Hypothalamus (tissue), 51 donors: Measurements from ENCODE around the gene MED26.

Experiments used
- DNase-seq, 51 donors: peaks; one replicate each; lab custom pipeline; 2025; lab: John Stamatoyannopoulos, UW

The MED26 gene

GRCh38 chr19:16618248-16618647 is 9.8 kb downstream of the MED26 start:
- no peak for DNase-seq

GRCh38 chr19:16615808-16616207 is 12.2 kb downstream of the MED26 start:
- DNase-seq = no peak

- DNase-seq = no peak
These were observed 13.1 kb downstream of the MED26 start for GRCh38 chr19:16614941-16615340.

GRCh38 chr19:16613841-16614240 is 14.2 kb downstream of the MED26 start:
- no peak for DNase-seq

- no peak for DNase-seq
These were observed 15.4 kb downstream of the MED26 start for GRCh38 chr19:16612636-16613035.

GRCh38 chr19:16611121-16611520 is 16.9 kb downstream of the MED26 start:
- no peak for DNase-seq

GRCh38 chr19:16609511-16610200 is 18.3 kb downstream of the MED26 start:
- no peak for DNase-seq

GRCh38 chr19:16608290-16608739 is 19.7 kb downstream of the MED26 start:
- peak in 1 of 51 donors; percentile 19 for DNase-seq

- DNase-seq = peak in 1 of 51 donors; percentile 23
These were observed 20.2 kb downstream of the MED26 start for GRCh38 chr19:16607819-16608218.

- DNase-seq = peak in 9 of 51 donors; percentile 13 to 36 (median 25)
These were observed 22.4 kb downstream of the MED26 start for GRCh38 chr19:16605553-16605994.

- no peak for DNase-seq
These were observed 22.9 kb downstream of the MED26 start for GRCh38 chr19:16605115-16605514.

GRCh38 chr19:16604615-16605014 is 23.4 kb downstream of the MED26 start:
- no peak for DNase-seq

GRCh38 chr19:16603090-16603489 is 24.9 kb downstream of the MED26 start:
- DNase-seq = no peak

GRCh38 chr19:16601378-16602052 is 26.5 kb downstream of the MED26 start:
- no peak for DNase-seq

- DNase-seq = no peak
These were observed 27.2 kb downstream of the MED26 start for GRCh38 chr19:16600824-16601223.

- no peak for DNase-seq
These were observed 28.2 kb downstream of the MED26 start for GRCh38 chr19:16599655-16600346.

- no peak for DNase-seq
These were observed 29.2 kb downstream of the MED26 start for GRCh38 chr19:16598848-16599247.

GRCh38 chr19:16596399-16596798 is 31.6 kb downstream of the MED26 start:
- no peak for DNase-seq

GRCh38 chr19:16595097-16595496 is 32.9 kb downstream of the MED26 start:
- DNase-seq = peak in 1 of 51 donors; percentile 8

- no peak for DNase-seq
These were observed 33.3 kb downstream of the MED26 start for GRCh38 chr19:16594681-16595091.

- peak in 1 of 51 donors; percentile 9 for DNase-seq
These were observed 33.8 kb downstream of the MED26 start for GRCh38 chr19:16594131-16594586.
